ENCODE results near the gene PLA2G4E.

PLA2G4E gene

GRCh38 chr15:42020713-42021273 lies at the start of gene PLA2G4E:
Gene PLA2G4E, minus strand, starts transcription at chr15:42021042. Its CDS starts 12 bp downstream, at chr15:42021030.
- no peak within 1 kb of the TSS for H3K4me3 ChIP-seq (ENCODE audit: low read length)
- no peak for TF ChIP-seq CTCF (conservative IDR thresholded peaks at IDR 0.05; ENCODE audit: low read depth, low read length)
- DNase-seq (ENCODE audit: low read depth), result no peak

- H3K4me3 ChIP-seq (ENCODE audit: low read length), result no peak overlapping the region
- TF ChIP-seq CTCF (conservative IDR thresholded peaks at IDR 0.05; ENCODE audit: low read depth, low read length), result no peak
- no peak for DNase-seq (ENCODE audit: low read depth)
Measured at GRCh38 chr15:42070279-42070975, 49.6 kb upstream of the PLA2G4E start.

GRCh38 chr15:42069496-42070278 lies 48.8 kb upstream of the PLA2G4E start:
- no peak for DNase-seq (ENCODE audit: low read depth)
- no peak overlapping the region for H3K4me3 ChIP-seq (ENCODE audit: low read length)
- TF ChIP-seq CTCF (conservative IDR thresholded peaks at IDR 0.05; ENCODE audit: low read depth, low read length), result no peak

GRCh38 chr15:42069025-42069424 lies 48.2 kb upstream of the PLA2G4E start:
- TF ChIP-seq CTCF (conservative IDR thresholded peaks at IDR 0.05; ENCODE audit: low read depth, low read length), result no peak
- no peak for DNase-seq (ENCODE audit: low read depth)
- no peak overlapping the region for H3K4me3 ChIP-seq (ENCODE audit: low read length)

GRCh38 chr15:42068601-42069000 lies 47.8 kb upstream of the PLA2G4E start:
- TF ChIP-seq CTCF (conservative IDR thresholded peaks at IDR 0.05; ENCODE audit: low read depth, low read length), result no peak
- no peak overlapping the region for H3K4me3 ChIP-seq (ENCODE audit: low read length)
- DNase-seq (ENCODE audit: low read depth), result no peak

- no peak for DNase-seq (ENCODE audit: low read depth)
- no peak overlapping the region for H3K4me3 ChIP-seq (ENCODE audit: low read length)
- TF ChIP-seq CTCF (conservative IDR thresholded peaks at IDR 0.05; ENCODE audit: low read depth, low read length), result no peak
Measured at GRCh38 chr15:42066764-42067415, 46.0 kb upstream of the PLA2G4E start.
